PC-9 (cell line): ENCODE measurements around the gene FTO. TPM values are rescaled to one million over a fixed set of nuclear protein-coding genes. Genes with fewer than 3 reads are reported as not detected.

Experiments used
- BruUV-seq: library from RNA; stranded (reverse); fragments of 400-500 nt; replicated peaks from 2 replicates; lab custom pipeline; 2021; lab: Mats Ljungman, UMichigan
- CTCF ChIA-PET: fragments of 300-600 bp; sonication (Branson Sonifier 250); formaldehyde crosslinking; loops from one replicate; lab custom pipeline; 2022; ENCODE audit warnings: antibody characterized with exemption; lab: Charles Lee
- POLR2A ChIA-PET: fragments of 300-600 bp; sonication (Branson Sonifier 250); formaldehyde crosslinking; loops from one replicate; lab custom pipeline; 2022; ENCODE audit warnings: antibody characterized with exemption; ENCODE audit not compliant: unreplicated experiment; lab: Charles Lee
- DNase-seq, 2 experiments: peaks; one replicate each; pipeline versions ENCODE4 v3.0.0 to v3.0.0-alpha.2; 2015 to 2022; ENCODE audit warnings: mixed read lengths in 1 of 2
- H2AFZ ChIP-seq: fragments of 200-600 bp; sonication (generic); 2 replicates; pipeline ENCODE4 v1.8.1; 2017; ENCODE audit warnings: antibody characterized with exemption
- H3F3A ChIP-seq: fragments of 200-600 bp; sonication (generic); 2 replicates; pipeline ENCODE4 v1.8.1; 2017; ENCODE audit warnings: antibody characterized with exemption, mild to moderate bottlenecking, low read depth; ENCODE audit not compliant: insufficient read depth
- H3K27ac ChIP-seq: fragments of 200-600 bp; sonication (generic); 2 replicates; pipeline ENCODE4 v1.6.1; 2016; ENCODE audit warnings: mixed run types
- H3K27me3 ChIP-seq: fragments of 200-600 bp; sonication (generic); 2 replicates; pipeline ENCODE4 v1.6.1; 2016; ENCODE audit warnings: low read depth, mixed run types; ENCODE audit not compliant: insufficient read depth
- H3K36me3 ChIP-seq: fragments of 200-600 bp; sonication (generic); 2 replicates; pipeline ENCODE4 v1.6.1; 2016; ENCODE audit warnings: low read depth, mixed run types
- H3K4me1 ChIP-seq: fragments of 200-600 bp; sonication (generic); replicated peaks from 2 replicates; pipeline ENCODE4 v1.6.1; 2016; ENCODE audit warnings: mixed run types; ENCODE audit not compliant: insufficient read depth
- H3K4me2 ChIP-seq: fragments of 200-600 bp; sonication (generic); 2 replicates; pipeline ENCODE4 v1.6.1; 2017; ENCODE audit warnings: mixed run types
- H3K4me3 ChIP-seq: fragments of 200-600 bp; sonication (generic); 2 replicates; pipeline ENCODE4 v1.6.1; 2016; ENCODE audit warnings: mixed run types
- H3K79me2 ChIP-seq: fragments of 200-600 bp; sonication (generic); 2 replicates; pipeline ENCODE4 v1.6.1; 2017; ENCODE audit warnings: low read depth, mixed run types
- H3K9me2 ChIP-seq: fragments of 200-600 bp; sonication (generic); 2 replicates; pipeline ENCODE4 v1.8.1; 2017; ENCODE audit warnings: mild to moderate bottlenecking; ENCODE audit not compliant: insufficient read depth
- H3K9me3 ChIP-seq: fragments of 200-600 bp; sonication (generic); 2 replicates; pipeline ENCODE4 v1.8.1; 2016; ENCODE audit warnings: low read depth; ENCODE audit not compliant: insufficient read depth
- H4K20me1 ChIP-seq: fragments of 200-600 bp; sonication (generic); 2 replicates; pipeline ENCODE4 v1.8.1; 2017; ENCODE audit not compliant: insufficient read depth
- CTCF ChIP-seq: fragments of 200-600 bp; sonication (generic); conservative IDR thresholded peaks from 2 replicates; pipeline ENCODE4 v1.6.1; 2017; ENCODE audit warnings: mixed run types, antibody characterized with exemption, mild to moderate bottlenecking, moderate library complexity
- EZH2 ChIP-seq: fragments of 200-600 bp; sonication (generic); IDR thresholded peaks from 2 replicates; pipeline ENCODE4 v1.8.0; 2017; ENCODE audit warnings: antibody characterized with exemption, low read depth
- intact Hi-C: fragments of 100-400 bp; cut with micrococcal nuclease; formaldehyde crosslinking; loops from one replicate; pipeline ENCODE4 v1.10.0; 2022; ENCODE audit not compliant: unreplicated experiment
- total RNA-seq: library from RNA; stranded (reverse); gene quantifications from 2 replicates; pipeline ENCODE4 v1.2.3, GENCODE V29; 2021

FTO gene
- total RNA-seq, 1 experiment from 2014 or later = 58.1 TPM

GRCh38 chr16:54027995-54028394 lies 324.0 kb downstream of the FTO start:
- Histone ChIP-seq H3K4me3 (peak overlapping the region; percentile 29; the same call in 1 of the 2 replicates), H3K27ac (peak overlapping the region; percentile 90), H3K4me2 (peak overlapping the region; percentile 70), H4K20me1 (no peaks in the 10 kb centered on the region), H3K9me2 (no peaks in the 10 kb centered on the region), H3F3A (peaks cover 53% of the 10 kb centered on the region), H3K27me3 (no peaks in the 10 kb centered on the region), H3K4me1 (peaks cover 69% of the 10 kb centered on the region), H3K79me2 (no peaks in the 10 kb centered on the region), H3K9me3 (peaks cover 26% of the 10 kb centered on the region), H3K36me3 (0 out of 2 replicates have a peak, but pooled peaks cover 8% of the 10 kb centered on the region), H2AFZ (no peak overlapping the region)
- POLR2A ChIA-PET = interaction anchor here (0.6 to 0.7 kb wide), 2 partner anchors 37 to 252 kb away, joined by 5 to 7 read pairs; no protein-coding TSS in a partner anchor
- CTCF ChIA-PET = no interaction called here
- peak; percentile 32 to 69 for DNase-seq
- intact Hi-C loops = loop anchor here (1.0 to 5.0 kb wide), 6 partner anchors 49 to 394 kb away; partner anchors contain the start of gene IRX3
- TSS peak; percentile 23 for BruUV-seq
- no peak for TF ChIP-seq CTCF
- TF ChIP-seq EZH2 = no peak

GRCh38 chr16:54030451-54030850 lies 326.5 kb downstream of the FTO start:
- H3K4me2 ChIP-seq = peak overlapping the region; percentile 36
- ChIA-PET POLR2A (no interaction called here), CTCF (no interaction called here)
- peak in 1 of 2 experiments; percentile 66 for DNase-seq
- H3K9me3 ChIP-seq = peaks cover 22% of the 10 kb centered on the region
- peaks cover 50% of the 10 kb centered on the region for H3F3A ChIP-seq
- H4K20me1 ChIP-seq = no peaks in the 10 kb centered on the region
- no peak overlapping the region for H2AFZ ChIP-seq
- no peaks in the 10 kb centered on the region for H3K9me2 ChIP-seq
- H3K79me2 ChIP-seq = no peaks in the 10 kb centered on the region
- peak overlapping the region; percentile 74 for H3K27ac ChIP-seq
- no peak for TF ChIP-seq EZH2
- TF ChIP-seq CTCF = no peak
- peaks cover 17% of the 10 kb centered on the region; the same call in 1 of the 2 replicates for H3K36me3 ChIP-seq
- intact Hi-C loops = no loop called here
- no TSS peak for BruUV-seq
- no peaks in the 10 kb centered on the region for H3K27me3 ChIP-seq
- H3K4me1 ChIP-seq = peaks cover 81% of the 10 kb centered on the region
- H3K4me3 ChIP-seq = peak overlapping the region; percentile 13; the same call in 1 of the 2 replicates

GRCh38 chr16:54031107-54031760 lies 327.3 kb downstream of the FTO start:
- Histone ChIP-seq H3K4me3 (0 out of 2 replicates have a peak overlapping the region, but pooled peaks have one; percentile 13), H3K79me2 (no peaks in the 10 kb centered on the region), H3K27me3 (no peaks in the 10 kb centered on the region), H3K4me1 (peaks cover 73% of the 10 kb centered on the region), H3K9me2 (no peaks in the 10 kb centered on the region), H4K20me1 (no peaks in the 10 kb centered on the region), H3K27ac (peak overlapping the region; percentile 74), H3K4me2 (no peak overlapping the region), H3F3A (peaks cover 42% of the 10 kb centered on the region), H3K9me3 (peaks cover 22% of the 10 kb centered on the region), H3K36me3 (peaks cover 17% of the 10 kb centered on the region; the same call in 1 of the 2 replicates), H2AFZ (no peak overlapping the region)
- BruUV-seq = no TSS peak
- POLR2A ChIA-PET = no interaction called here
- CTCF ChIA-PET = no interaction called here
- DNase-seq = peak; percentile 5 to 71
- intact Hi-C loops = no loop called here
- TF ChIP-seq CTCF = no peak
- no peak for TF ChIP-seq EZH2
